TTC549 (cell line): ENCODE data around the gene STEAP1B.
"Not testable (repeated sequence)": the region's sequence is repeated elsewhere in the genome, so short reads cannot be mapped to it uniquely, and the experiment has no call there.

Source experiments
- FAIRE-seq: peaks from 2 replicates; lab custom pipeline; 2012; peaks lifted over from hg19 to GRCh38; lab: Jason Lieb, UNC

Gene STEAP1B

DNA sequence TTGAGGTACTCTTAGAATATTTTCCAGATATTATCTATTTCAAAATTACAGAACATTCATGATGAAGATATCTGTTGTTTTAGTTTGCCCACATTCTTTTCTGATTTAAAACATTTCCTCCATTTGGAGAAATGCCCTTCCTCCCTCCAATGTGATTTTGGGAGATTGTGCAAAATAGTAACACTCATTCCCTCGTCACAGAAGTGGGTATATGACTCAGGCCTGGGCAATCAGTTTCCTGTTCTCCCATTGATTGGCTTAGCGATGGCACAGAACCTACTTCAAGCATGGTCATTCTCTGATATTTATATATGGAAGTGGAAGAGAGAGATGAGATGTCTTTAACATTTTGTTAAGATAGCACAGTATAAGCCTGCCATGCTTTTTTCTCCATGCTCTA is 3.1 kb downstream of the STEAP1B start:
- FAIRE-seq = not testable (repeated sequence)

DNA sequence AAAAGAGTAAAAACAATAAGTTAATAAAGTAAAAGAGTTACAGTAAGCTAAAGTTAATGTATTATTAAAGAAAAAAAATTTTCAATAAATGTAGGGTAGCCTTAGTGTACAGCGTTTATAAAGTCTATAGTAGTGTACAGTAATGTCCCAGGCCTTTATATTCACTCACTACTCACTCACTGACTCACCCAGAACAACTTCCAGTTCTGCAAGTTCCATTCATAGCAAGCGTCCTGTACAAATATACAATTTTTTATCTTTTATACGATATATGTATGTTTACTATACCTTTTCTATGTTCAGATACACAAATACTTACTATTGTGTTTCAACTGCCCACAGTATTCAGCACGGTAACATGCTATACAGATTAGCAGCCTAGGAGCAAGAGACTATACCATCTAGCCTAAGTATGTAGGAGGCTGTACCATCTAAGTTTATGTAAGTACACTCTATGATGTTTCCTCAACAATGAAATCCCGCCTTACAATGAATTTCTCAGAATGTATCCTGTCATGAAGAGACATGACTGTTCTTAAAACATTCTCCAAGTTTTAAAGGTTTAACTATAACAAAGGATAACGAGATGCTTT is 3.6 kb downstream of the STEAP1B start:
- not testable (repeated sequence) for FAIRE-seq

DNA sequence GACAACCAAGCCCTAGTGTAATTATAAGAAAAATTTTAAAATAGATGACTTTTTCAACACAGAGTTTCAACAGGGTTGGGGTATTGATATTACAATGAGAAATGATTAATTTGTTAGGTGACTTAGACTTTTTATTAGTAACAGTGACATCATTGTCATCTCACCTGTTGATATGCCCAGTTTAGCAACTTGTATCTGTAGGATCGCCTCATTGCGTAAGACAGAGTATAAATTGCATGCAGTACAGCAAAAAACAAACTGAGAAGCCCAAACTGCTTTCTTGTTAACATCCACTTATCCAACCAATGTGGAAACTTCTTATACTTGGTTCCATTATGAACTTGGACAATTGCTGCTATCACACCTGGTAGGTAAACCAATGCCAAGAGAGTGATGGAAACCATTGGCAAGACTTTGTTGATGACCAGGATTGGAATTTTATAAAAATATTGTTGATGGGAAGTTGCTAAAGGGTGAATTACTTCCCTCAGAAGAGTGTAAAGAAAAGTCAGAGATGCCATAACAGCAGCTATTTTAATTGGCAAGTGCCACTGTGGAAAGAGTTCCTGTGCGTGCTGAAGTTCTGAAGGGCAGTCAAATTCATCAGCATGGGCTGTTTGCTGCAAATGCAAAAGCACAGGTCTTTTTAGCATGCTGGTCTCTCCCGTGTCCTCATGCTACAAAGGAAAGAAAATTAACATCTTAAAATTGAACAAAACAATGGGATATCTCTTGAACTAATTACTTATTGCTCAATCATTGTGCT is 6.6 kb downstream of the STEAP1B start:
- FAIRE-seq = not testable (repeated sequence)

DNA sequence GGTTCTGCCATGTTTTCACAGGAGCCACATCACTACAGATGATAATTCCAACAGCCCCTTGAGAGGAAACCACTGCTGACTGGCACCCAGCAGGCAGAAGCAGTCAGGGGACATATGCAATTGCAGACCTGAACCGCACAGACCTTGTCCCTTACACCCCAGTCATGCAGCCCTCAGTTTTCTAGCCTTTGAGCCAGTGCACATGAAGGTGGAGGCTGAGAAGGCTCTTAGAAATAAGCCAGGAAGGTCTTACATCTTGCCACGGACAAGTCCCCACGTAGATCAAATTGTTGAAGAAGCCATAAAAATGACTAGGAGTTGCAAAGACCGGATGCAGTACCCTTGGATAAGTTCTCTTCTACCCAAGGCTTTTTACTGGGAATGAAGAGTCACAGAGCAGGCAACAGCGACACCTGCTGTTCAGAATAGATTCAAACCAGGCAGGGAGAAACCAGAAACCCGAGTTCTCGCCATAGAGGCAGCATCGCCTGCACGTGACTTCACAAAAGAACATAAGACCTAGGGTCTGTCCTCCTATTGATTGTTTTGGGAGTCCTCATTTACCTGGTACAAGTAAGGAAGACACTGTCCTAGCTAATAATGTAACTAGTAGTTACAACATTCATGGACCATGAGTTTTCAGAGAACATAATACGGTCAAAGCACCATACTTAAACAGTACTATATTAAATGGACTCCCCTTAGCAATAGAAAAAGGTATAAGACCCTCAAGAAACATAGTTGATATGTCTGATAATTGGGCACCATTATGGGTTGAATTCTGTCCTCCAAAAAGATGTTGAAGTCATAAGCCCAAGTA is 11.1 kb downstream of the STEAP1B start:
- peak; percentile 15 for FAIRE-seq

DNA sequence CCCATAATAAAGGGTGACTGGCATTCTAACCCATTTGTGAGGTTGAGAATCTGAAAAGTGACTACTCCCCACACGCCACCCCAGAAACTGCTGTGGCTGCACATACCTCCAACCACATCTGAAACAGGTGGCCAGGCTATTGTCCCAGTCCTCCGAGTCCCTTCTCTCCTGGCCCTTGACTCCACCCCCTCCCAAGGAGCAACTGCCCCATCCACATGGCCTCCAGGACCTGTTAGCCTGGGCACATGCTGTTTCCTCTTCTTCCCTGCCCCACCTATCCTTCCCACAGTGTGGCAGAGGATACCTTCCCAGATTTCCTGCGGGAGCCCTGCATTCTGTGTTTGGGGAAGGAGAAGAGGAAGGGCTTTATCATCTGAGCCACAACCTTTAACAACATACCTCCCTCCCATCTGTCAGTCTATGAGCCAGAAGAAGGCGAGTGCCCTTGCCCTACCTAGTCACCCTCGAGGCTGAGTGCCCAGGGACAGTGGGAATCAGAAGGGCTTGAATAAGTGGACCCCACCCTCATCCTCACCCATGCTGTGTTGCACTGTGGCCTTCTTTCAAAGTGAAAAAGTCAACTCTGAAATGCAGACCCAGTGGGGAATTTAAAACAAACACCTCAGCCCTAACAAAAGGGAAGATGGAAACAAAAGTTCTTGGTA is 11.9 kb downstream of the STEAP1B start:
- no peak for FAIRE-seq

DNA sequence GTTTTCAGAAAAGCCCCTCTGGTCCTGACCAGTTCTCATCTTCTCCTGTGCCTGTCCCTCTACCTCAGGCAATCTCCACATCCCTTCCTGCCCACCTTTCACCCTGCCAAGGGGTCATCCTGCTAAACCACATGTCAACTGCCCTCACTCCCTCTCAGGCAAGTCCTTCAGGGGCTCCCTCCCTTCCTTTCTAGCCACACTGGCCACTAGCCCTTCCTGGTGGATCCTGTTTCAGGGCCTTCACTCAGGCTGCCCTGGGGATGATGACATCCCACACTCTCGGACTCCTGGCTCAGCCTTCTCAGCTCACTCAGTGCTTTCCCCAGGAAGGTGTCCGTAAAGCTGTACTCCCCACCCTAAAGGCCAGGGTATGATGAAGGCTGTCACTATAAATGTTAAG is 13.4 kb downstream of the STEAP1B start:
- no peak for FAIRE-seq

DNA sequence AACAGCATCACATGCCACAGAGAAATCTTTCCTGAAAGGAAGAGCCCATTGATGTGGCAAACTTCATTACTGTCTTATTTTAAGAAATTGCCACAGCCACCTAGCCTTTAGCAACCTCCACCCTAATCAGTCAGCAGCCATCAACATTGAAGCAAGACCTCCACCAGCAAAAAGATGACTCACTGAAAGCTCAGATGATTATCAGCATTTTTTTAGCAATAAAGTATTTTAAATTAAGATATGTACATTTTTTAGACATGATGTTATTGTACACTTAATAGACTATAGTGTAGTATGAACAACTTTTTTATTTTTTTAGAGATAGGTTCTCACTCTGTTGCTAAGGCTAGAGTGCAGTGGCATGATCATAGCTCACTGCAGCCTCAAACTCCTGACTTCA is 14.8 kb downstream of the STEAP1B start:
- FAIRE-seq = no peak

DNA sequence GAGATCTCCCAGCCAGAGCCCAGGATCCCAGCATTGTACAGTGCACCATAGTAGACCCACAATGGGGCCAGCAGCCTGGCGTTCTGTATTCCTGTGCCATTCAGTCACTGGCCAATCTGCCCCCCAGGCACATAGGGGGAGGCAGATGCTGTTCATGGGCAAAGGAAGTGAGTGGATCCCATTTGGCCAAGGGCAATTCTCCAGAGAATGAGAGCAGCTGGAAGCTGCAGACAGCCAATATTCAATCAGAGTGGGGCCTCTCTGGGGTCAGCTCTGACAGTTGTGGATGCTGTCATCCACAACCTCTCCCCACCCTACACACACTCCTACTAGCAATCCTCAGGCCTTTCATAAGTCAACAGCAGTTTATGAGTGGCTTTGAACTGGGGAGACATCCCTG is 17.5 kb downstream of the STEAP1B start:
- no peak for FAIRE-seq

DNA sequence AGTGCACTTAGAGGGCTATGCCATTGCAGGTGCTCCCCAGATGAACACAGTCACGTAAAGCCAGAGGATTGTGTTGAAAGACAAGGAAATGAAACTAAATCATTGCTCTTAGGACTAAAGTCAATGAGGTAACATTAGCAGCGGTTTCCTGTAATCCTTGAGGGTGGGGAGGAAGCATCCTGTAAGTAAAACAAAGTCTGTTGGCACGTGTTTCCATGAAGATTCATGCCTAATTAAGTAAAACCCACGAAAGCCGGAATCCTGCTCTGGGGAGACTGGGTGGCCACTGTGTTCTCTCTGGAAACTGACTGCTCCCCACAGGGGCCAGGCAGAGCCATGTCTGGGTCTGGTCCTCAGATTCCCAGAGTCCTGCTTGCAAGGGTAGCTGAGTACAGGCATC is 18.3 kb downstream of the STEAP1B start:
- no peak for FAIRE-seq

DNA sequence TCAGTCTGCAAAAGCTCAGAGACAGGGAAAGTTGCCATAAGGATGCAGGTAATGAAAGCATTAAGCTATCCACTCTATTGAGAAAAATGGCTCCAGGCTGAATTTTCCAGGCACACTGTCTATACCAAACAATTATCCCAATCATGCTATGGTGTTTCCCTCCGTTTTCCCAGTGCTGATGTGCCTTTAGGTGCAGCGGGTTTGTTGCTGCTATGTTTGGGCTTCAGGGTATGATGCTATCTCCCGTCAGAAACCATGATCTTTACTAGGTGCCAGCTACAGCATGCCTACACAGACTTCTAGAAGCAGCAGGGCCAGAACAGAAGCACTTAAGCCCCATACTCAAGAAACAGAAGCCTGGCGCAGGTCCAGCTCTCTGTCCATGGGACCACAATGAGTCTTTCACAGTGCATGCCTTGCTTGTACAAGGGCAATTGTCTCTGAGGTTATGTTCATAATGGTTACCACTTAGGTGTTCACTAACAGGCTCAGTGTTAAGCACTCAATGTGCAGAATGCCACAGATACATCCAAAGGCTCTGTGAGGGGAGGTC is 19.4 kb downstream of the STEAP1B start:
- no peak for FAIRE-seq

DNA sequence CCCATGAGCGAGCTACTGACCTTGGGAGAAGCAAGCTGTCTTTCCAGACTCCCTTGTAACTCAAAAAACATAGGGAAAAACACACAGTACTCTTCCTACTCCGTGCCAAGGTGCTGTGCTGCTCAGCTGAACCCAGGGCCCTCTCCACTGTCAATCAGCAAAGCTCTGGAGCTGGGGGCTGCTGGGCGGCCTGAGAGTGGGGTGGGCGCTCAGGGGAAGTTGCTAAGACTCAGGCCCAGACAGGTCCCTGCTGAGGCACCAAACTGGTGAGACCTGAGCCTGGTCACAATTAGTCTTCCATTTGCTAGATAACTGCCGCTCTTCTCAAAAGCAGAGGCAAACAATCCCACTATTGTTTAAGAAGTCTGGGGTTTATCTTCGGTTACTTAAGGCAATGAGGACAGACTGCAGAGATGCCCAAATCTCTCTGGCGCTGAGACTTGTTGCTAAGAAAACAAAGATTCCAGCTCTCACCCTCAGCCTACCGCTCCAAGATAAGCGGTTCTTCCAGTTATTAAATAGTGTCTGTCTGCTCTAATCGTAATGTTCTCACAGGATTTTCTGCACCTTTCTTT is 22.0 kb downstream of the STEAP1B start:
- FAIRE-seq = no peak

DNA sequence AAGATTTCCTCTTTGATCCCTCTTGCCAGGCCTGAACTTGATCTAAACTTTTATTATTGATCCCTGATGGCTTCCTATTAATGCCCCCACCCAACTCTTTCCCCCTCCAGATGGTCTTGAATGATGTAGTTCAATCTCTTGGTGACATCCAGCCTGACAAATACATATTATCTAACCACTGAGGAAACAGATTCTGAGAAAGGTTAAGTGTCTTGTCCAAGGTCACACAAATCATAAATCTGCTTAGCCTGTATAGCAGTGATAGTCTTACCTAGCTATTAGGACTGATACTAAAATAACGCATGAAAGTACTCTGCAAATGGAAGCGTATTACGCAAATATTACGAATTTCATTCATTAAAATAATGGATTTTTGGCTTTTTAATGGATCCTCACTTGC is 22.7 kb downstream of the STEAP1B start:
- no peak for FAIRE-seq

DNA sequence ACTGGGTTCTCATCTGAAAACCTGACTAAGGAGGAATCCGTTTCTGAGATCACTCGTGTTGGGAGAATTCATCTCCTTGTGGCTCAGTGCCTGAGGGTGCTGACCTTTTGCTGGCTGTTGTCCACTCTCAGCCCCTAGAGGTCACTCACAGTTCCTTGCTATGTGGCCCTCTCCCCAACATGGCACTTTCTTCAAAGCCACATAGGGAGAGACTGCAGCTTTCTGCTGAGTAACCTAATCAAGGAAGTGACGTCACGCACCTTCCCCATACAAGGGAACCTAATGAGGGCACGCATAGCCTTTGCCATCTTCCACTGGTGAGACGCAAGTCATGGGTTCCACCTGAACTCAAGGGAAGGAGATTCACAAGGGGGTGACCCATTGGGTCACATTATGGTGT is 23.2 kb downstream of the STEAP1B start:
- no peak for FAIRE-seq

DNA sequence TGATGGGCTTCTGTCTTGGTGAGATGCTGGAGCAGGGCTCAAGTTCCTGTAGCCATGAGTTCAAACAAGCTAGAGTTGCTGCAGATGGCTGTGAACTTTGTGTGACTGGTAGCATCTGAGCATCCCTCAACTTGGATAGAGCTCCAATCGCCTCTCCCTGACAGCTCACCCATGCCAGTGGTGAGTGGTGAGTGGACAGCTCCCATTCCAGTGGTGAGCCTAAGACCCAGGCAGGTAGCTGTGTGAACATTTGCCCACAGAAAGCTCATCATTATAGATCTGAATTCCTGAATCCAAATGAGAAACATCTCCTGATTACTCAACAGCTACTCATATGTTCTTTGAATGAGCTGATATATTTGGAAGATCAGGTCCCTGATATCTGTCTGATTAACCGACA is 25.3 kb downstream of the STEAP1B start:
- FAIRE-seq = no peak

DNA sequence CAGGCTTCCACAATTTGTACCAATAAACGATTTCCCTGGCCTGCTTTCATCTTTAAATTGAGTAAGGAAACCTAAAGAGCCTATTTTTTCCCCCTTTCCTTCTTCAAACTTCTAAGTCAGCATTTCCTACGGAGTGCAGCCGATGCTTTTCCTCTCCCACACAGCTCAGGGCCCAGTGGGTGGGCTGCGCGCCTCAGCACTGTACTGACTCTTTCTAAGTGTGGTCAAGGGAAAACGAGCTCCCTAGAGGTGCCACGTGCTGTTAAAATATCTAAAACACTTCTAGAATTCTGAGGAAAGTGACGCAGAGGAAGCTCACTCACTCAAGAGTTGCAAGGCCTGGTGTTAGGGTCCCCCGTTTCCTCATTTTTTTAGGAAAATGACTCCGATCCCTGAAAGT is 29.0 kb downstream of the STEAP1B start:
- no peak for FAIRE-seq

DNA sequence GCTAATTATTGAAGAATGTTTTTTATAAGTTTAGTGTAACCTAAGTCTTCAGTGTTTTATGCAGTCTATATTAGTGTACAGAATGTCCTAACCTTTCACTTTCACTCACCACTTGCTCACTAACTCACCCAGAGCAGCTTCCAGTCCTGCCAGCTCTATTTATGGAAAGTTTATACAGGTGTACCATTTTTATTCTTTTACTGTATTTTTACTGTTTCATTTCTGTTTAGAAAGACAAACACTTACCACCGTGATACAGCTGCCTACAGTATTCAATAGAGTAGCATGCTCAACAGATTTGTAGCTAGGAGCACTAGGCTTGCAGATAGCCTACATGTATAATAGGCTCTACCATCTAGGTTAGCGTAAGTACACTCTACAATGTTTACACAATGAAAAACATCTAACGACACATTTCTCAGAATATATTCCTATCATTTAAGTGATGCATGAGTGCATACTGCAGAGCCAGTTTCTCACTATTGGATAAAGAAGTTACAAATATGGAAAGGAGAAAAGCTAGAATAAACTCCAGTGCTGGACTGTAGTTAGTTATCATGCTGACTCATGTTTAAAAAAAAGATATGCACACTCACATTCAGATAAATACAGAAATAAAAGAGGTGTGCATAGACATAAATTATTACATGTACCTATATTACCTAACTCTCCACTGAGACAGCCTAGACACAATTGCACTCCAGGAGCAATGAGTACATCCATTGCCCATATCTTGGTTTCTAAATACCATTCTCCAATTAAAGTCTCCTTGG is 30.4 kb downstream of the STEAP1B start:
- FAIRE-seq = no peak

DNA sequence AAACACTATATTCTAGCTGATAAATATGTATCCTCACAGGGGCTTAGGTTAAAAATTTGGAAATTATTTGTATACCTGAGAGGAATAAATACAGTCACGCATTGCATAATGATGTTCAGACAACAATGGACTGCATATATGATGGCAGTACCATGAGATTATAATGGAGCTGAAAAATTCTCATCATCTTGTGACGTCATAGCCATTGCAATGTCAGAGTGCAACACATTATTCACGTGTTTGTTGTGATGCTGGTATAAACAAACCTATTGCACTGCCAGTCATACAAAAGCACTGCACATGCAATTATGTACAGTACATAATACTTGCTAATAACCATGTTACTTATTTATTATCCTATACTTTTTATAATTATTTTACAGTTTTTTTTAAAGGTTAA is 31.4 kb downstream of the STEAP1B start:
- no peak for FAIRE-seq

DNA sequence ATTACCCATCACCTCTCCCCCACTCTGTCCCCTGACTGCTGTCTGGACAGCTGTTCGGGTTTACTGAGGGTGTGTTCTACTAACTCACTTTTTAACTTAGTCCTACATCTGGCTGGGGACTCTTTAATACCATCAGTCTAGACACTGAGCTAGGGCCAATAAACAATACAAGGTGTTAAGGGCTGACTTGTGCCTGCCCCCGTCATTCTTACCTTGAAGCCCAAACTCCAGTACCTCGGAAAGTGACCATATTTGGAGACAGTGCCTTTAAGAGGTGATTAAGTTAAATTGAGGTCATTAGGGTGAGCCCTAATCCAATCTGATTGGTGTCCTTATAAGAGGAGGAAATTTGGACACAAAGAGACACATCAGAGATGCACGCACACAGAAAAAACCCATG is 35.7 kb downstream of the STEAP1B start:
- FAIRE-seq = no peak

DNA sequence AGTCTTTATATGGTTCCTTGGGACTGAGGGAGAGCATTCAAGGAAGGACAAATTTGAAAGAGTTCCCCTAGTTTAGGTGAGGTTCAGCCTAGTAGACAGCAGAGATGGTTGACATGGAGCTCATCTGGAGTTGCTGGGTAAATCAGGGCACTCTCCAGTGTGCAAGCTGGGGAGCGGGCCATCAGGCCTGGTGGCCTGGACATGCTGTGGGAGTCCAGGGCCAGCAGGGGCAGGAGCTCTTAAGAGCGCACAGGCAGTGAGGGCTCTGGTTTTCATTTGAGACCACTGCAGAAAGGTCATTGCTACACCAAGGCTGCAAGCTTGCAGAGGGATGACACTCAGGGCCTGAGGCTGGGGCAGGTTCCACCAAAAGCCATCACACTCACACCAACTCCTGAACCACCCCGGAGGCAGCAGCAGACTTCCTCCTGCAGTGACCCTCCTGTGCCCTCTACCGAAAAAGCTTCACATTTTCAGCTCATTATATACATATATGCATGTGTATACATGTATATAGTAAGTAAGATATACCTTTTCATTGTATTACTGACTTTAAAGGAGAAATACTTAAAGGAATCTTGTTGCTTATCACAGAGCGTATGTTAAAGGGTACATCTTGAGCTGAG is 39.5 kb downstream of the STEAP1B start:
- no peak for FAIRE-seq

DNA sequence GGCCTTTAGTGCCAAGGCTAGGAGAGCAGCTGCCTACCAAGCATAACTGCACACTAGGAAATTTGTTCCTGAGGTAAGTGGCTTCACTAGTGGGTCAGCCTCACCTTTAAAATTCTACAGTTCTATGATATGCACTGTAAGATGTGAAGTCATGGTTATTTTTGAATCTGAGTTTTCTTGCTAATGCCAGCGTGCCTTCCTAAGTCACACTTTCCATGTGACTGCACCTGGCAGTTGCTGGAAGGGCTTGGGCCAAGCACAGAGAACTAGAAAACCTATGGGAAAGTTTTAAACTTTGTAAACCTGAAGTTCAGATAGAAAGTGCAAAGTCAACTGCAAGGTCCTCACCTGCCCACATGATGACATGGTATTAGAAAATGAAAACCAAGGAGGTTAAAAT is 42.5 kb downstream of the STEAP1B start:
- no peak for FAIRE-seq

DNA sequence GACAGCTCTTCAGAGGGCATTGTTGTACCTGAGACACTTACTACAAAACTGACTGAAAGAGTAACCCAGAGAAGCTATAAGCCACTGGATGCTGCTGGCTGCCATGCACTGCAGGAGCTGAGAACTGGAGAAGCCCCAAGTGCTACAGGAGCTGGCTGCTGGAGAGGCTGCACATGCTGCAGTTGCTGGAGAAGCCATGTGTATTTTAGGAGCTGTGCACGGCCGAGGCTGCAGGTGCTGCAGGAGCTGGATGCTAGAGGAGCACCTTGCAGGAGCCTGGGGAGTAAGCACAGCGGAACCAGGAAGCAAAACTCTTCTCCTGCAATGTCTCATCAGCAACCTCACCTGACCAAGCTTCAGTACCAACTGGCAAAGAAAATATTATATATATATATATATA is 45.5 kb downstream of the STEAP1B start:
- FAIRE-seq = no peak
